A549 (cell line): ENCODE measurements around the gene HOXB3. TPM values are rescaled to one million over a fixed set of nuclear protein-coding genes. Genes with fewer than 3 reads are reported as not detected.

Source experiments
- ATAC-seq, 2 experiments: fragments of 200-7000 bp in 1 of 2; fragments of >200 bp in 1 of 2; cut with Nextera tagmentation in 1 of 2; cut with Tn5 transposase in 1 of 2; 3 replicates each; pipeline versions ENCODE4 v1.8.0 to v1.9.1; 2018 to 2020; ENCODE audit warnings: mild to moderate bottlenecking in 1 of 2, moderate library complexity in 1 of 2
- CTCF ChIA-PET: fragments of 300-600 bp; sonication (Branson Sonifier 250); formaldehyde crosslinking; extraction: SDS; loops from one replicate; lab custom pipeline; 2021; ENCODE audit warnings: antibody characterized with exemption, inconsistent platforms; lab: Yijun Ruan, JAX
- POLR2A ChIA-PET: fragments of 350-600 bp; formaldehyde crosslinking; extraction: SDS; loops from one replicate; lab custom pipeline; 2021; ENCODE audit warnings: antibody characterized with exemption, inconsistent platforms; lab: Yijun Ruan, JAX
- DNase-seq, 2 experiments: peaks; one replicate each; pipeline versions ENCODE4 v3.0.0 to v3.0.0-alpha.2; 2011 to 2016; ENCODE audit warnings: low read depth in 1 of 2, low spot score in 1 of 2
- FAIRE-seq: peaks from 2 replicates; lab custom pipeline; 2011; peaks lifted over from hg19 to GRCh38; lab: Jason Lieb, UNC
- H3K27ac ChIP-seq, 2 experiments: fragments of >200 bp; sonication (Bioruptor Twin); formaldehyde crosslinking; 3 replicates each; pipeline ENCODE4 v1.5.1; 2016 to 2017
- H3K4me1 ChIP-seq: fragments of >200 bp; sonication (Bioruptor Twin); formaldehyde crosslinking; 3 replicates; pipeline ENCODE4 v1.6.1; 2016
- H3K4me2 ChIP-seq: fragments of >200 bp; sonication (Bioruptor Twin); formaldehyde crosslinking; 3 replicates; pipeline ENCODE4 v1.6.1; 2016
- H3K4me3 ChIP-seq: fragments of >200 bp; sonication (Bioruptor Twin); formaldehyde crosslinking; 3 replicates; pipeline ENCODE4 v1.5.1; 2016
- H3K9me3 ChIP-seq: fragments of >200 bp; sonication (Bioruptor Twin); formaldehyde crosslinking; 3 replicates; pipeline ENCODE4 v1.6.1; 2016
- CBX2 ChIP-seq: fragments of 200-600 bp; sonication (generic); IDR thresholded peaks from 2 replicates; pipeline ENCODE4 v1.6.1; 2016; ENCODE audit warnings: low read depth, mild to moderate bottlenecking, borderline replicate concordance
- CBX8 ChIP-seq: fragments of 200-600 bp; sonication (generic); IDR thresholded peaks from 2 replicates; pipeline ENCODE4 v1.6.1; 2016
- CHD2 ChIP-seq: fragments of 150-350 bp; IDR thresholded peaks from 2 replicates; pipeline ENCODE4 v1.6.1; 2014; ENCODE audit warnings: low read length; ENCODE audit not compliant: partially characterized antibody
- EP300 ChIP-seq, 2 experiments: fragments of >200 bp; sonication (Bioruptor Twin); formaldehyde crosslinking; IDR thresholded peaks; 2 replicates in 1 of 2; 3 replicates in 1 of 2; pipeline ENCODE4 v1.6.1; 2016 to 2017
- FOSB ChIP-seq: fragments of 250-450 bp; sonication (Bioruptor Pico); IDR thresholded peaks from 2 replicates; pipeline ENCODE4 v1.5.0; 2020; ENCODE audit warnings: mild to moderate bottlenecking, moderate library complexity
- HES2 ChIP-seq: fragments of >200 bp; sonication (Bioruptor Twin); formaldehyde crosslinking; IDR thresholded peaks from 2 replicates; pipeline ENCODE4 v1.6.1; 2016
- HOXA7 ChIP-seq: fragments of 250-450 bp; sonication (Bioruptor Pico); IDR thresholded peaks from 2 replicates; pipeline ENCODE4 v1.5.0; 2020; ENCODE audit warnings: mild to moderate bottlenecking, moderate library complexity
- JUN ChIP-seq, 2 experiments: fragments of >200 bp; sonication (Bioruptor Twin); formaldehyde crosslinking; IDR thresholded peaks; 2 replicates in 1 of 2; 3 replicates in 1 of 2; pipeline ENCODE4 v1.6.1; 2016 to 2017
- KDM1A ChIP-seq: fragments of 200-600 bp; sonication (generic); IDR thresholded peaks from 2 replicates; pipeline ENCODE4 v1.6.1; 2016; ENCODE audit warnings: low read depth, mild to moderate bottlenecking
- MAFK ChIP-seq: fragments of 450-650 bp; IDR thresholded peaks from 2 replicates; pipeline ENCODE4 v1.6.1; 2014; ENCODE audit not compliant: partially characterized antibody
- MAX ChIP-seq: IDR thresholded peaks from 2 replicates; pipeline ENCODE4 v1.6.1; 2012
- MYC ChIP-seq: IDR thresholded peaks from 2 replicates; pipeline ENCODE4 v1.6.1; 2012; ENCODE audit warnings: mild to moderate bottlenecking, inconsistent platforms, low read length, improper control_type of control experiment, borderline replicate concordance
- PBX3 ChIP-seq: IDR thresholded peaks from 2 replicates; pipeline ENCODE4 v1.6.1; 2012
- TFCP2L1 ChIP-seq: fragments of 250-450 bp; sonication (Bioruptor Pico); IDR thresholded peaks from 2 replicates; pipeline ENCODE4 v1.5.0; 2021; ENCODE audit warnings: mild to moderate bottlenecking
- USF2 ChIP-seq: fragments of 450-650 bp; IDR thresholded peaks from 2 replicates; pipeline ENCODE4 v1.6.1; 2014; ENCODE audit warnings: antibody characterized with exemption
- ZSCAN20 ChIP-seq: fragments of 250-450 bp; sonication (Bioruptor Pico); IDR thresholded peaks from 2 replicates; pipeline ENCODE4 v1.8.0; 2022; ENCODE audit warnings: mild to moderate bottlenecking, moderate library complexity
- WGBS: methylation state at CpG from one replicate; pipeline ENCODE4 v1.1.6; 2017; ENCODE audit errors: missing lambda C conversion rate; 5-methylcytosine and 5-hydroxymethylcytosine counted together
- polyA plus RNA-seq, 4 experiments: library from polyadenylated mRNA; depleted of rRNA in 3 of 4; stranded (reverse); fragments of >200 nt; fragmentation: RNase III in 1 of 4; extraction: RNeasy Plus Mini Kit Qiagen cat#74134 plus additional on column Dnase treatment in 1 of 4; gene quantifications; 2 replicates in 3 of 4; 3 replicates in 1 of 4; pipeline ENCODE4 v1.2.3, GENCODE V29; 2011 to 2017

The HOXB3 gene
- polyA plus RNA-seq, 2 of the 4 experiments (the other 2 are of a cell fraction) = 8.6 to 17.0 TPM

- ChIA-PET CTCF (interaction anchor here (1.0 kb wide), 1 partner anchor 382 kb away, joined by 3 read pairs; no protein-coding TSS in a partner anchor), POLR2A (no interaction called here)
- Histone ChIP-seq H3K4me1 (peaks cover 30% of the 10 kb centered on the region), H3K27ac (no peak overlapping the region), H3K4me2 (no peak overlapping the region), H3K4me3 (no peak overlapping the region), H3K9me3 (no peaks in the 10 kb centered on the region)
- FAIRE-seq (no peak), DNase-seq (no peak), ATAC-seq (no peak)
- 98% methylated on average over 16 of the region's 16 CpGs for WGBS
- no peak for TF ChIP-seq MYC
- TF ChIP-seq CBX8 = no peak
- no peak for TF ChIP-seq HES2
- TF ChIP-seq CBX2 = no peak
- TF ChIP-seq EP300 (IDR thresholded peaks at IDR 0.05) = no peak
- no peak for TF ChIP-seq JUN (IDR thresholded peaks at IDR 0.05)
- TF ChIP-seq, all 56 proteins: peak for 0
Measured at GRCh38 chr17:48597528-48597777, 7.4 kb upstream of the HOXB3 start.

- Histone ChIP-seq H3K9me3 (no peaks in the 10 kb centered on the region), H3K4me3 (no peak overlapping the region), H3K27ac (no peak overlapping the region), H3K4me2 (no peak overlapping the region), H3K4me1 (peaks cover 30% of the 10 kb centered on the region)
- 95% methylated on average over 26 of the region's 26 CpGs for WGBS
- no peak for ATAC-seq
- FAIRE-seq = no peak
- ChIA-PET POLR2A (interaction anchor here (1.4 kb wide), 1 partner anchor 7 kb away, joined by 3 read pairs; no protein-coding TSS in a partner anchor), CTCF (interaction anchor here (0.7 to 2.9 kb wide), 4 partner anchors 255 to 304 kb away, joined by 3 to 19 read pairs (median 9); no protein-coding TSS in a partner anchor)
- TF ChIP-seq HOXA7 (CRISPR knock-in tag) (no peak), KDM1A (no peak), FOSB (CRISPR knock-in tag) (no peak), PBX3 (no peak), CHD2 (no peak)
- no peak for DNase-seq
Measured at GRCh38 chr17:48596735-48597527, 6.9 kb upstream of the HOXB3 start.

- TF ChIP-seq MAFK (no peak), FOSB (CRISPR knock-in tag) (no peak), TFCP2L1 (CRISPR knock-in tag) (no peak), CHD2 (no peak), USF2 (no peak), PBX3 (no peak), EP300 (IDR thresholded peaks at IDR 0.05) (no peak), ZSCAN20 (CRISPR knock-in tag) (no peak), MAX (no peak)
Measured at GRCh38 chr17:48596000-48596734, 6.1 kb upstream of the HOXB3 start.

More at GRCh38 chr17:48596000-48596734, 6.1 kb upstream of the HOXB3 start:
- 93% methylated on average over 51 of the region's 54 CpGs for WGBS
- H3K4me3 ChIP-seq = no peak overlapping the region
- peaks cover 24% of the 10 kb centered on the region for H3K4me1 ChIP-seq
- ChIA-PET POLR2A (interaction anchor here (1.4 kb wide), 1 partner anchor 8 kb away, joined by 3 read pairs; no protein-coding TSS in a partner anchor), CTCF (interaction anchor here (0.7 to 2.9 kb wide), 6 partner anchors 41 to 303 kb away, joined by 3 to 19 read pairs (median 5); no protein-coding TSS in a partner anchor)
- no peak overlapping the region for H3K4me2 ChIP-seq
- DNase-seq = no peak
- no peaks in the 10 kb centered on the region for H3K9me3 ChIP-seq
- no peak for FAIRE-seq
- ATAC-seq = no peak
- no peak overlapping the region for H3K27ac ChIP-seq
